Loucy (cell line): Measurements from ENCODE around the gene KRT13.

ENCODE experiments used
- CTCF ChIP-seq: fragments of 200-600 bp; sonication (generic); conservative IDR thresholded peaks from 2 replicates; pipeline ENCODE4 v1.5.1; 2014; ENCODE audit warnings: mild to moderate bottlenecking, antibody characterized with exemption, low read length
- EZH2phosphoT487 ChIP-seq: fragments of 200-600 bp; IDR thresholded peaks from 2 replicates; pipeline ENCODE4 v1.6.1; 2018; ENCODE audit warnings: antibody characterized with exemption, mild to moderate bottlenecking, moderate library complexity, borderline replicate concordance

GRCh38 chr17:41553176-41553575 lies 47.8 kb upstream of the KRT13 start:
- TF ChIP-seq CTCF (no peak), EZH2phosphoT487 (no peak)
